Suprapubic skin (tissue), 4 donors: ENCODE measurements around the gene IL31. TPM values are rescaled to one million over a fixed set of nuclear protein-coding genes. Genes with fewer than 3 reads are reported as not detected.

ENCODE experiments used
- DNase-seq, 2 donors: peaks; one replicate each; pipeline ENCODE4 v3.0.0-alpha.2; 2019; ENCODE audit warnings: low spot score in 2 of 2
- H3K27ac ChIP-seq: fragments of 200-600 bp; sonication (generic); one replicate; pipeline ENCODE4 v1.5.1; 2019
- H3K27me3 ChIP-seq: fragments of 200-600 bp; sonication (generic); one replicate; pipeline ENCODE4 v1.5.1; 2019
- H3K36me3 ChIP-seq: fragments of 200-600 bp; sonication (generic); one replicate; pipeline ENCODE4 v1.5.1; 2019
- H3K4me1 ChIP-seq: fragments of 200-600 bp; sonication (generic); one replicate; pipeline ENCODE4 v1.5.1; 2019
- H3K4me3 ChIP-seq: fragments of 200-600 bp; sonication (generic); one replicate; pipeline ENCODE4 v1.5.1; 2019; ENCODE audit warnings: mild to moderate bottlenecking
- H3K9me3 ChIP-seq: fragments of 200-600 bp; sonication (generic); one replicate; pipeline ENCODE4 v1.5.1; 2019
- EP300 ChIP-seq: sonication (generic); formaldehyde crosslinking; IDR thresholded peaks from one replicate; pipeline ENCODE4 v1.6.1; 2017; ENCODE audit warnings: antibody characterized with exemption
- POLR2A ChIP-seq, 2 donors: fragments of 450-650 bp; IDR thresholded peaks; one replicate each; pipeline ENCODE4 v1.6.1; 2017; ENCODE audit warnings: antibody characterized with exemption in 2 of 2, mild to moderate bottlenecking in 2 of 2, moderate library complexity in 2 of 2
- POLR2AphosphoS5 ChIP-seq, 3 donors: sonication (generic); formaldehyde crosslinking; IDR thresholded peaks; one replicate each; pipeline ENCODE4 v1.6.1; 2017; ENCODE audit warnings: antibody characterized with exemption in 3 of 3
- WGBS: methylation state at CpG from one replicate; pipeline ENCODE4 v1.1.5; 2018; 5-methylcytosine and 5-hydroxymethylcytosine counted together
- total RNA-seq, 4 donors: library from RNA; depleted of rRNA; stranded (reverse); fragments of >200 nt; gene quantifications; one replicate each; pipeline ENCODE4 v1.1.0, GENCODE V29; 2016
- TF ChIP-seq, protein P1 (sequence below), 2 donors: fragments of 200-600 bp in 1 of 2; fragments of 450-650 bp in 1 of 2; sonication (generic) in 1 of 2; IDR thresholded peaks; one replicate each; pipeline ENCODE4 v1.5.1; 2016 to 2019; ENCODE audit warnings: antibody characterized with exemption in 2 of 2, mild to moderate bottlenecking in 1 of 2, moderate library complexity in 1 of 2

The IL31 gene
- total RNA-seq, 4 donors from 2014 or later = not detected

DNA sequence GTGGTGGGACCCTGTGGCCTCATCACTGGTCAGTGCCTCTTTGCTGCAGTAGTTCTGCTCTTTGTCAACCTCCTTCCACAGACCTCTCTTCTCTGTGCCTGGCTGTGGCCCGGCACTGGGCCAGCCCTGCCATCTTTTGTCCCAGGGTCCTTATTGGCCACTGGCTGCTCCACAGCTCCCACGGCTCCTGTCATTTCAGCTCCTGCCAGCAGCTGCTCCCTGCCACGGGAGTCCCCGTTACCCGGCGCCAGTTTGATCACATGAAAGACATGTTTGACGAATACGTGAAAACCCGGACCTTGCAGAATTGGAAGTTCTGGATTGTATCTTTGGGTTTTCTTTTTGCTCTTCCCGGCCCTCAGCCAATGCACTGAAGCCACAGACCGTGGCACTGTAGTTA, 35.4 kb downstream of the IL31 start:
- Histone ChIP-seq H3K27ac (no peak overlapping the region), H3K4me3 (no peak overlapping the region), H3K9me3 (no peaks in the 10 kb centered on the region), H3K36me3 (peaks cover 79% of the 10 kb centered on the region), H3K27me3 (no peaks in the 10 kb centered on the region), H3K4me1 (peaks cover 4% of the 10 kb centered on the region)
- 88% methylated on average over 11 of the region's 11 CpGs for WGBS
- DNase-seq = no peak
- no peak for TF ChIP-seq POLR2AphosphoS5 (IDR thresholded peaks at IDR 0.05)
- TF ChIP-seq, protein P1, sequence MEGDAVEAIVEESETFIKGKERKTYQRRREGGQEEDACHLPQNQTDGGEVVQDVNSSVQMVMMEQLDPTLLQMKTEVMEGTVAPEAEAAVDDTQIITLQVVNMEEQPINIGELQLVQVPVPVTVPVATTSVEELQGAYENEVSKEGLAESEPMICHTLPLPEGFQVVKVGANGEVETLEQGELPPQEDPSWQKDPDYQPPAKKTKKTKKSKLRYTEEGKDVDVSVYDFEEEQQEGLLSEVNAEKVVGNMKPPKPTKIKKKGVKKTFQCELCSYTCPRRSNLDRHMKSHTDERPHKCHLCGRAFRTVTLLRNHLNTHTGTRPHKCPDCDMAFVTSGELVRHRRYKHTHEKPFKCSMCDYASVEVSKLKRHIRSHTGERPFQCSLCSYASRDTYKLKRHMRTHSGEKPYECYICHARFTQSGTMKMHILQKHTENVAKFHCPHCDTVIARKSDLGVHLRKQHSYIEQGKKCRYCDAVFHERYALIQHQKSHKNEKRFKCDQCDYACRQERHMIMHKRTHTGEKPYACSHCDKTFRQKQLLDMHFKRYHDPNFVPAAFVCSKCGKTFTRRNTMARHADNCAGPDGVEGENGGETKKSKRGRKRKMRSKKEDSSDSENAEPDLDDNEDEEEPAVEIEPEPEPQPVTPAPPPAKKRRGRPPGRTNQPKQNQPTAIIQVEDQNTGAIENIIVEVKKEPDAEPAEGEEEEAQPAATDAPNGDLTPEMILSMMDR (IDR thresholded peaks at IDR 0.05) = no peak
- TF ChIP-seq POLR2A (IDR thresholded peaks at IDR 0.05) = no peak
- TF ChIP-seq EP300 = no peak

DNA sequence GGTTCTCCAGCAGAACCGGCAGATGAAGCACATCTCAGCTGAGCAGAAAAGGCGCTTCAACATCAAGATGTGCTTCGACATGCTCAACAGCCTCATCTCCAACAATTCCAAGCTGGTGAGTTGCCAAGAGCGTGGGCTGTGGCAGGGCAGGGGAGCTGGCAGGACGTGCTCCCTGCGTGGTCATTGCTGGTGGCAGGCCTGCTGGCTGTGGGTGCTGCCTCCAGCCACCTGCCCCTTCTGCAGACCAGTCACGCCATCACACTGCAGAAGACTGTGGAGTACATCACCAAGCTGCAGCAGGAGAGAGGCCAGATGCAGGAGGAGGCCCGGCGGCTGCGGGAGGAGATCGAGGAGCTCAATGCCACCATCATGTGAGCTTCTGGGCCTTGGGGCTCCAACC, 35.8 kb downstream of the IL31 start:
- DNase-seq = no peak
- TF ChIP-seq POLR2AphosphoS5 (IDR thresholded peaks at IDR 0.05) (no peak), EP300 (no peak), POLR2A (IDR thresholded peaks at IDR 0.05) (no peak)
- TF ChIP-seq, protein P1 (IDR thresholded peaks at IDR 0.05) = no peak
- no peak overlapping the region for H3K27ac ChIP-seq
- no peak overlapping the region for H3K4me3 ChIP-seq
- WGBS = 77% methylated on average over 5 of the region's 11 CpGs
- H3K4me1 ChIP-seq = peaks cover 4% of the 10 kb centered on the region
- no peaks in the 10 kb centered on the region for H3K9me3 ChIP-seq
- no peaks in the 10 kb centered on the region for H3K27me3 ChIP-seq
- H3K36me3 ChIP-seq = peaks cover 79% of the 10 kb centered on the region

DNA sequence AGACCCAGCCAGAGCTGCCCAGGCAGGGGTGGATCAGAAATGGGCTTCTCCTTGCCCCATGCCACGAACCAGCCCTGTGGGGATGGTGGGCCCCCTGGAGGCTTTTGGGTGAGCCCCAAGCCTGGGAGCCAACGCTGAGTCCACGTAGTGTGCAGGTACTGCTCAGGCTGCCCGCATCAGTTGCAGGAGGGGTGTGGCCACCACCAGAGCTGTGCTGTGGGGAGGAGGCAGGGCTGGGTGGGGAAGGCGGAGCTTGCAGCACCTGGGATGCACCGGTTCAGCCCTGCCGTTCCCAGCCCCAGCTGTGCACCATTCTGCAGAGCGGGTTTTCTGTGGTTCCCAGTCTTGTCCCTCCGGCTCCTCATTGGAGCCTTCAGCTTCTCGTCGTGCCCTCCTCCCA, 36.3 kb downstream of the IL31 start:
- TF ChIP-seq POLR2AphosphoS5 (IDR thresholded peaks at IDR 0.05) (no peak), EP300 (no peak), POLR2A (IDR thresholded peaks at IDR 0.05) (no peak)
- TF ChIP-seq, protein P1 (IDR thresholded peaks at IDR 0.05) = no peak
- Histone ChIP-seq H3K4me3 (no peak overlapping the region), H3K27me3 (no peaks in the 10 kb centered on the region), H3K36me3 (peaks cover 79% of the 10 kb centered on the region), H3K4me1 (peaks cover 4% of the 10 kb centered on the region), H3K9me3 (no peaks in the 10 kb centered on the region), H3K27ac (no peak overlapping the region)
- WGBS = 66% methylated on average over 7 of the region's 11 CpGs
- DNase-seq = no peak

DNA sequence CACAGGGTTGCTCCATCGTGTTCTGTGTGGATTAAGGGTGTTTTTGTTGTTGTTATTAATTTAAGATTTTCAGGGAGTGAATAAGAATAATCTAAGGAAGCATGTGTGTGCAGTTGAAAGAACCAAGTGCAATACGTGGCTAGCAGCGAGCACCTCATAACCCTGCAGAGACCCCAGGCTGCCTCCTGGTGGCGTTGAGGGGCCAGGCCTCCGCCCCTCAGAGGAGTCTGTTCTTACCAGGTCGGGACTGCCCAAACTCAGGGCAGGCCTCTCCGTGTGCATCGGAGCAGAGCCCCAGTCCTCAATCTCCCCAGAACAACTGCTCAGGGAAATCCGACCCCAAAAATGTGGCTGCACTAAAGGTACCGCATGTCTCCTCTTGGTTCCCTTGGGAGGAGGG, 36.8 kb downstream of the IL31 start:
- WGBS = 64% methylated on average over 7 of the region's 10 CpGs
- H3K9me3 ChIP-seq = no peaks in the 10 kb centered on the region

DNA sequence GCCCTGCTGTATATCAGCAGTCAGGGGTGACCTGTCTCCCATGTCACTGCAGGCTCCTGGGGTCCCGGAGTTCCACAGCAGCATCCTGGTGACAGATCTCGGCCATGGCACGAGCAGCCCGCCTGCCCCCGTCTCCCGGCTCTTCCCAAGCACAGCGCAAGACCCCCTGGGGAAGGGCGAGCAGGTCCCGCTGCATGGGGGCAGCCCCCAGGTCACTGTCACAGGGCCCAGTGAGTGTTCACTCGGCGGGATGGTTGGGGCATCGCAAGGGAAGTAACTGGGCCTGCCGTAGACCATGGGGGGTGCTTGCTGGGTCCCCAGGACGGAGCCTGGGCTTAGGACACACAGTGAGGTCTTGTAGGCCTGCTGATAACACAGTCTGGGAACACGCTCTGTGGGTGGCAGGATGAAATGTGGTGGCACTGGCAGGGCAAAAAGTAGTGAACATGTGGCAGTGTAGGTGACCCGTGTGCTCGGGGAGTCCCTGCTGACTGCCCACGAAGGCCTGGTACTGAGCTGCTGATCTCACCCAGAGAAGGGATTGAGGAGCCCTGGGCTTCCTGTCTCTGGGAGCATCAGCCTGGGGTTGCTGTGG, 38.5 kb downstream of the IL31 start:
- no peak overlapping the region for H3K4me3 ChIP-seq
- no peaks in the 10 kb centered on the region for H3K9me3 ChIP-seq
- peaks cover 77% of the 10 kb centered on the region for H3K36me3 ChIP-seq
- peaks cover 4% of the 10 kb centered on the region for H3K4me1 ChIP-seq
- WGBS = 96% methylated on average over 12 of the region's 18 CpGs
- DNase-seq = no peak
- no peaks in the 10 kb centered on the region for H3K27me3 ChIP-seq
- TF ChIP-seq POLR2A (IDR thresholded peaks at IDR 0.05) = no peak
- no peak for TF ChIP-seq POLR2AphosphoS5 (IDR thresholded peaks at IDR 0.05)
- TF ChIP-seq EP300 = no peak
- TF ChIP-seq, protein P1 (IDR thresholded peaks at IDR 0.05) = no peak
- H3K27ac ChIP-seq = no peak overlapping the region

More for the DNA sequence above, 36.8 kb downstream of the IL31 start:
- H3K4me1 ChIP-seq = peaks cover 4% of the 10 kb centered on the region
- no peak overlapping the region for H3K4me3 ChIP-seq
- H3K27ac ChIP-seq = no peak overlapping the region
- TF ChIP-seq EP300 (no peak), POLR2A (IDR thresholded peaks at IDR 0.05) (no peak), POLR2AphosphoS5 (IDR thresholded peaks at IDR 0.05) (no peak)
- TF ChIP-seq, protein P1 (IDR thresholded peaks at IDR 0.05) = no peak
- no peak for DNase-seq
- H3K36me3 ChIP-seq = peaks cover 79% of the 10 kb centered on the region
- H3K27me3 ChIP-seq = no peaks in the 10 kb centered on the region
